Inferior parietal cortex (tissue), 1 donor: ENCODE data around the gene MUC3A.

Experiments
- DNase-seq: peaks from one replicate; pipeline ENCODE4 v3.0.0-alpha.2; 2016; ENCODE audit errors: extremely low spot score

The MUC3A gene

GRCh38 chr7:100946766-100947365 is 2.5 kb upstream of the MUC3A start:
- DNase-seq: no peak

GRCh38 chr7:100947792-100948191 is 1.5 kb upstream of the MUC3A start:
- DNase-seq: no peak

DNA sequence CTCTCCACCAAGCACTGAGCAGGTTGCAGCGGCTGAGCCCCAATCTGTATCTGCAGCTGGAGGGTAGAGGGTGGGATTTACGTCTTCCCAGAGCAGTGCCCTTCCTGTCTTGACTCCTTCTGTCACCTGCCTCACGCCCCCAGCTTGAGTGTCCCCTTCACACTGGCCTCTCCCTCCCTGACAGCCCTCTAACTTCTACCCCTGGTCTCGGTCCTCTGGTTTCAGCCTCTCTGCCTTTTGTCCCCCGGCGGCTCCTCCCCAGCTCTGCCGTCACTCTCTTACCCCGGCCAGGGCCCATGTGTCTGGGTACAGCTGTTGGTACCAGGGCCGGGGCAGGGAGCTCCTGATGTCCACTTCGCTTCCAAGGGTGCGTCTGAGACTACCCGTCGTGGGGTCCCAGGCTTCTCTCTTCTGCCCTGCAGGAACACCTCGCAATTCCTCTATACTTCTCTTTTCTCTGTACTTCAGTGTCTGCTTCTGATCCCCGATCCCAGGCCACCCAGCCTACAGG is 654 bp downstream of the MUC3A start:
- DNase-seq: no peak

- DNase-seq: no peak
Measured at GRCh38 chr7:100951172-100951571, 1.8 kb downstream of the MUC3A start.

DNA sequence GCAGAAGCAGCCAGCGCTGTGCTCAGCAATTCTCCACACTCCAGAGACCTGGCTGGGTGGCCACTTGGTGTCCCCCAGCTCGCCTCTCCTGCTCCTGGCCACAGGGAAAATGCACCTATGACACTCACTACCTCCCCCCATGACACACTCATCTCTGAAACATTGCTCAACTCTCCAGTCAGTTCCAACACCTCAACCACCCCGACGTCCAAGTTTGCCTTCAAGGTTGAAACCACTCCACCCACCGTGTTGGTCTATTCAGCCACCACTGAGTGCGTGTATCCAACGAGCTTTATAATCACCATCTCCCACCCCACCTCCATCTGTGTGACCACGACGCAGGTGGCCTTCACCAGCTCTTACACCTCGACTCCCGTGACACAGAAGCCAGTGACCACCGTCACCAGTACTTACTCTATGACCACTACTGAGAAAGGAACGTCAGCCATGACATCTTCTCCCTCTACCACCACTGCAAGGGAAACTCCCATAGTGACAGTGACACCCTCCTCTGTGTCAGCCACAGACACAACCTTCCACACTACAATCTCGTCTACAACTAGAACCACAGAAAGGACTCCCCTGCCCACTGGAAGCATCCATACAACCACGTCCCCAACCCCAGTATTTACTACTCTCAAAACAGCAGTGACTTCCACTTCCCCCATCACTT is 2.7 kb downstream of the MUC3A start:
- no peak for DNase-seq

DNA sequence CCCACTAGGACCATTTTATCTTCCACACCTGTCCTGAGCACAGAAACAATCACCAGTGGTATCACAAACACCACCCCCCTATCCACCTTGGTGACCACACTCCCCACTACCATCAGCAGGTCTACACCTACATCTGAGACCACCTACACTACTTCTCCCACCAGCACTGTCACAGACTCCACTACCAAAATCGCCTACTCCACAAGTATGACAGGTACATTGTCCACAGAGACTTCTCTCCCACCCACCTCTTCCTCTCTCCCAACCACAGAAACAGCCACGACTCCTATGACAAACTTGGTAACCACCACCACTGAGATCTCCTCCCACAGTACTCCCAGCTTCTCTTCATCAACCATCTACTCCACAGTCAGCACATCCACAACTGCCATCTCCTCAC is 3.3 kb downstream of the MUC3A start:
- no peak for DNase-seq

DNA sequence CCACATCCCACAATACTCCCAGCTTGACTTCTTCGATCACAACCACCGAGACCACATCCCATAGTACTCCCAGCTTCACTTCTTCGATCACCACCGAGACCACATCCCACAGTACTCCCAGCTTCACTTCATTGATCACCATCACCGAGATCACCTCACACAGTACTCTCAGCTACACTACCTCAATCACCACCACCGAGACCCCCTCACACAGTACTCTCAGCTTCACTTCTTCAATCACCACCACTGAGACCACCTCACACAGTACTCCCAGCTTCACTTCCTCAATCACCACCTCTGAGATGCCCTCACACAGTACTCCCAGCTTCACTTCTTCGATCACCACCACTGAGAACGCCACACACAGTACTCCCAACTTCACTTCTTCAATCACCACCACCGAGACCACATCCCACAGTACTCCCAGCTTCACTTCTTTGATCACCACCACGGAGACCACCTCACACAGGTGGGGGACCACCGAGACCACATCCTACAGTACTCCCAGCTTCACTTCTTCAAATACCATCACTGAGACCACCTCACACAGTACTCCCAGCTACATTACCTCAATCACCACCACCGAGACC is 8.6 kb downstream of the MUC3A start:
- DNase-seq: no peak

GRCh38 chr7:100959894-100960293 is 10.6 kb downstream of the MUC3A start:
- DNase-seq: no peak

DNA sequence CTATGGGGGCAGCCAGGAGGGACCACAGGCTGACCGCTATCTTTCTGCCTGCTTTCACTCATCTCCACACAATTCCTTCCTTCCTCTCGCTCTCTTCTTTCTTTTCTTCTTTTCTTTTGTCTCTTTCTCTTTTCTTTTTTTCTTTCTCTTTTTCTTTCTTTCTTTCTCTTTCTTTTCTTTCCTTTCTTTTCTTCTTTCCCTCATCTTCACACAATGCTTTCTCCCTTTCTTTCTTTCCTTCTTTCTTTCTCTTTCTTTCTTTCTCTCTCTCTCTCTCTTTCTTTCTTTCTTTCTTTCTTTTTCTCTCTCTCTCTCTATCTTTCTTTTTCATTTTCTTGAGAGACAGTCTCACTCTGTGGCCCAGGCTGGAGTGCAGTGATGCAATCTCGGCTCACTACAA is 13.2 kb downstream of the MUC3A start:
- no peak for DNase-seq

GRCh38 chr7:100963386-100963785 is 14.1 kb downstream of the MUC3A start:
- DNase-seq: no peak

DNA sequence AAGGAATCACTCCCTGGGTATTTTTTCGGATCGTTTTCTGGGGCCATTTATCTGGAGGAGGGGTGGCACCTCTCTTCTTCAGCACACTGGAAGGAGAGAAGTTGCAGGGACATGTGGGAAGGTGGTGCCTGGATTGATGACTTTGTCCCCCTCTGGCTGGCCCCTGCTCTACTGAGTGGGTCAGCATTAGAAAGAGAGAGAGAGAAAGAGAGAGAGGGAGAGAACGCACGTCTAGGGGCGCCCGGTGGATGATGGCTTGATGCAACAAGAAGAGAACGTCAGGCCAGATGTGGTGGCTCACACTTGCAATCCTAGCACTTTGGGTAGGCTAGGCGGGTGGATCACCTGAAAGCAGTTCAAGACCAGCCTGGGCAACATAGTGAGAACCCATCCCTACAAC is 14.5 kb downstream of the MUC3A start:
- DNase-seq: no peak

DNA sequence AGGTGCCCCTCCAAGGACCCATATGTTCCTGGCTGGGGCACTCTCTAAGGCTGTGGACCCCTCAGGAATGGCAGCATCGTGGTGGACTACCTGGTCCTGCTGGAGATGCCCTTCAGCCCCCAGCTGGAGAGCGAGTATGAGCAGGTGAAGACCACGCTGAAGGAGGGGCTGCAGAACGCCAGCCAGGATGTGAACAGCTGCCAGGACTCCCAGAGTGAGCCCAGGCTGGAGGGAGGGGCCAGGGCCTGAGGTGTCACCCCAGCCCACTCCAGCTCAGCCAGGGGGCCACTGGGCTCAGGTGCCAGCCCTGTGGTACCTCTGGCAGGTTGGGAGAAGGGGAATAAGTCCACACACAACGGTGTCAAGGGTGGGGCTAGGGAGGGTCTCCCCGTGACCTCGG is 15.3 kb downstream of the MUC3A start:
- no peak for DNase-seq

DNA sequence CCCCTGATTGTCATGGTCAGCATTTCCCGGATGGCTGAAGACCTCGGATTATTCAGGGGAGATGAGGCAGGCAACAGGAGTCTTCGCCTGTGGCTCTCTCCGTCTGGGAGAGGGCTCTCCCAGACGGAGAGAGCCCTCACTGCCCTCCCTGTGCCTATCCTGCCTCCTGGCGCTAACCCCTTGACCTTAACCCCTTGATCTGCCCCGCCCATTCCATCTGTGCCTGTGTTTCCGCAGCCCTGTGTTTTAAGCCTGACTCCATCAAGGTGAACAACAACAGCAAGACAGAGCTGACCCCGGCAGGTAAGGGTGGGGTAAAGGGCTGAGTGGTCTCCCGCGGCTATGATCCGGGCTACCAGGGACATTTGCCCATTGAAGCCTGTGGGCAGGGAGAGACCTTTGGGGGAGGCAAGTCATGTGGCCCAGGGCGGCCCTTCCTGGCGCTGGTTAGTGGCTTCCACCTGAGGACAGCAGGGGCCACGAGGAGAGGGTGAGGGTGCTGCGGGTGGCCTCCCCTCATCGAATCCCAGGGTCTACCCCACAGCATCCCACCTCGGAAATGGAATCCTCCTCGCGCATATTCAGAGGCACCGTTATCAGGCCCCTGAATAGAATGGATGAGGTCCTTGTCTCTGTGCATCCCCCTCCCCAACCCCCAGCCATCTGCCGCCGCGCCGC is 15.8 kb downstream of the MUC3A start:
- DNase-seq: no peak

DNA sequence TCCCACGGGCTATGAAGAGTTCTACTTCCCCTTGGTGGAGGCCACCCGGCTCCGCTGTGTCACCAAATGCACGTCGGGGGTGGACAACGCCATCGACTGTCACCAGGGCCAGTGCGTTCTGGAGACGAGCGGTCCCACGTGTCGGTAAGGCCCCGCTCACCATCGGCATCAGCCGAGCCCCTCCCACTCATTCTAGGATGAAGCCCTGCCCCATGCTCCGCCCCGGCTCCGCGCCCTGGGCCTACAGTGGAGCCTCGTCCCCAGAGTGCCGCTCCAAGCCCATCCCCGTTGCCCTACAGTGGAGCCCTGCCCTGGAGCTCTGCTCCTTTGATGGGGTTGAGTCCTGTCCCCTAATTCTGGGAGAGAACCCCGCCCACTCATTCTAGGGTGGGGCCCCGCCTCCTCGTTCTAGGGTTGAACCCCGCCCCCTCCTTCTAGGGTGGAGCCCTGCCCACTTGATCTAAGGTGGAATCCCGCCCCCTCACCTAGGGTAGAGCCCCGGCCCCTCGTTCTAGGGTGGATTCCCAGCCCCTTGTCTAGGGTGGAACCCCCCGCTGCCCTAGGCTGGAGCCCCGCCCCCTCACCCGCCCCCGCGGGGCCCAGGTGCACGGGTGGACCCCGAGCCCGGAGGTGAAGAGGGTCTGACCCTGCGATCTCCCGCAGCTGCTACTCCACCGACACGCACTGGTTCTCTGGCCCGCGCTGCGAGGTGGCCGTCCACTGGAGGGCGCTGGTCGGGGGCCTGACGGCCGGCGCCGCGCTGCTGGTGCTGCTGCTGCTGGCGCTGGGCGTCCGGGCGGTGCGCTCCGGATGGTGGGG is 16.6 kb downstream of the MUC3A start:
- DNase-seq: peak; percentile 20

- no peak for DNase-seq
Measured at GRCh38 chr7:100966542-100967291, 17.4 kb downstream of the MUC3A start.

- no peak for DNase-seq
Measured at GRCh38 chr7:100967292-100967863, 18.0 kb downstream of the MUC3A start.

GRCh38 chr7:100968031-100968430 is 18.7 kb downstream of the MUC3A start:
- DNase-seq: no peak

DNA sequence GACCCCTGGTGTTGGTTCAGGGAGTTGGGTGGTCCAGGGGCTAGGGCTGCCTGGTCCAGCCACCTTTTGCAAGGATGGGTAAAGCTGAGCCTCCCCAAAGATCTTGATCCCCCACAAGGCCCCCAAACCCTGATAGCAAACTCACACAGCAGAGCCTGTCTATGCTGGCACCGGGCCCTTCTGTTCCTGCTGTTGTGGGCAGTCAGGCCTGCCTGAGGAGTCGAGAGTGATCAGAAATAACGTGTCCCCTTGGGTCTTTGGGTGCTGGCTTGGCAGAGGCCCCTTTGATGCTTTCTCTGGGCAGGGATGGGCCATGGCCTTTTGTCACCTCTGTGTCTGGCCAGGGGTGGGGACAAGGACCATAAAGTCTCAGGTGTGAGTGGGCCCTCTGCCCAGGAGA is 19.3 kb downstream of the MUC3A start:
- no peak for DNase-seq

GRCh38 chr7:100969066-100969615 is 19.8 kb downstream of the MUC3A start, which contains the start of gene MUC12:
Gene MUC12, plus strand, starts transcription at chr7:100969565. Its CDS starts 58 bp downstream, at chr7:100969623.
- no peak for DNase-seq
